HepG2 (cell line): ENCODE data around the gene EIF5A. TPM values are rescaled to one million over a fixed set of nuclear protein-coding genes. Genes with fewer than 3 reads are reported as not detected.
A peak's percentile ranks its signal among the peaks of the same experiment; 100 is the strongest.

Experiments
- ATF4 ChIP-seq, 2 experiments: fragments of 450-650 bp in 1 of 2; sonication (generic) in 1 of 2; formaldehyde crosslinking; IDR thresholded peaks; 2 replicates each; pipeline versions ENCODE4 v1.5.0 to v1.8.0; 2020 to 2022; ENCODE audit warnings: mild to moderate bottlenecking in 1 of 2, missing genetic modification reagents in 1 of 2
- CENPBD1 ChIP-seq: sonication (generic); formaldehyde crosslinking; IDR thresholded peaks from 2 replicates; pipeline ENCODE4 v1.8.0; 2022; ENCODE audit warnings: missing genetic modification reagents, low read depth, mild to moderate bottlenecking, borderline replicate concordance
- CENPT ChIP-seq: sonication (generic); formaldehyde crosslinking; IDR thresholded peaks from 2 replicates; pipeline ENCODE4 v1.8.0; 2022; ENCODE audit warnings: low read depth, mild to moderate bottlenecking, moderate library complexity, missing genetic modification reagents
- DRAP1 ChIP-seq: IDR thresholded peaks from 2 replicates; pipeline ENCODE4 v1.6.1; 2016; ENCODE audit warnings: missing genetic modification reagents, missing compliant biosample characterization
- EP300 ChIP-seq, 3 experiments: sonication (generic) in 1 of 3; formaldehyde crosslinking in 1 of 3; IDR thresholded peaks; 2 replicates each; pipeline versions ENCODE4 v1.5.1 to v1.6.1; 2011 to 2020; ENCODE audit warnings: low read depth in 2 of 3, low read length in 2 of 3, borderline replicate concordance in 1 of 3, improper control_type of control experiment in 1 of 3, mild to moderate bottlenecking in 1 of 3, missing genetic modification reagents in 1 of 3, moderate library complexity in 1 of 3
- ESRRA ChIP-seq: sonication (generic); formaldehyde crosslinking; IDR thresholded peaks from 2 replicates; pipeline ENCODE4 v1.5.1; 2020; ENCODE audit warnings: mild to moderate bottlenecking, low read depth, missing genetic modification reagents
- HHEX ChIP-seq: IDR thresholded peaks from 2 replicates; pipeline ENCODE4 v1.6.1; 2016; ENCODE audit warnings: control low read depth
- MAZ ChIP-seq, 2 experiments: sonication (generic) in 1 of 2; formaldehyde crosslinking in 1 of 2; IDR thresholded peaks; 2 replicates each; pipeline versions ENCODE4 v1.5.0 to v1.6.1; 2012 to 2020; ENCODE audit warnings: low read depth in 2 of 2, mild to moderate bottlenecking in 2 of 2, borderline replicate concordance in 1 of 2, improper control_type of control experiment in 1 of 2, low read length in 1 of 2, missing genetic modification reagents in 1 of 2, moderate library complexity in 1 of 2
- TRIM22 ChIP-seq: fragments of 450-650 bp; IDR thresholded peaks from 2 replicates; pipeline ENCODE4 v1.6.1; 2017
- ZFP36L1 ChIP-seq: sonication (generic); formaldehyde crosslinking; IDR thresholded peaks from 2 replicates; pipeline ENCODE4 v1.8.0; 2022; ENCODE audit warnings: mild to moderate bottlenecking, missing genetic modification reagents, moderate library complexity
- ZFP37 ChIP-seq: sonication (generic); formaldehyde crosslinking; IDR thresholded peaks from 2 replicates; pipeline ENCODE4 v1.4.0; 2020; ENCODE audit warnings: missing genetic modification reagents, borderline replicate concordance
- ZSCAN9 ChIP-seq: IDR thresholded peaks from 2 replicates; pipeline ENCODE4 v1.6.1; 2016; ENCODE audit warnings: borderline replicate concordance
- polyA plus RNA-seq, 8 experiments: library from polyadenylated mRNA; depleted of rRNA in 3 of 8; stranded (reverse) in 7 of 8; unstranded in 1 of 8; fragments of >200 nt; fragmentation: Illumina TruSeq in 4 of 8; extraction: Trizol in 4 of 8; gene quantifications; 2 replicates each; pipeline versions ENCODE4 v1.2.1 to v1.2.3, GENCODE V29; 2011 to 2016; ENCODE audit warnings: low read depth in 4 of 8, missing spikeins in 1 of 8, mixed read lengths in 1 of 8; ENCODE audit not compliant: insufficient read depth in 1 of 8
- total RNA-seq, 5 experiments: library from RNA; depleted of rRNA; stranded (reverse); fragments of >200 nt; fragmentation: Illumina TruSeq; extraction: Trizol; gene quantifications; 2 replicates each; pipeline ENCODE4 v1.2.3, GENCODE V29; 2016; ENCODE audit warnings: low read depth in 1 of 5
- TF ChIP-seq, protein P1 (sequence below): sonication (generic); formaldehyde crosslinking; IDR thresholded peaks from 2 replicates; pipeline ENCODE4 v1.8.0; 2022; ENCODE audit warnings: mild to moderate bottlenecking, missing genetic modification reagents; ENCODE audit not compliant: insufficient replicate concordance
- TF ChIP-seq, protein P2 (sequence below): sonication (generic); formaldehyde crosslinking; IDR thresholded peaks from 2 replicates; pipeline ENCODE4 v1.4.0; 2020; ENCODE audit warnings: missing genetic modification reagents, borderline replicate concordance
- TF ChIP-seq, protein P3 (sequence below): sonication (generic); formaldehyde crosslinking; conservative IDR thresholded peaks from 2 replicates; pipeline ENCODE4 v1.4.0; 2020; ENCODE audit warnings: missing genetic modification reagents

The EIF5A gene
- total and polyA plus RNA-seq, 2 of the 13 experiments (the other 11 are each of a cell fraction or from before 2014, with no cell fraction given) = 319 to 337 TPM

GRCh38 chr17:7258731-7259554, 48.5 kb upstream of the EIF5A start (continued):
- no peak for TF ChIP-seq CENPBD1
- TF ChIP-seq, protein P1, sequence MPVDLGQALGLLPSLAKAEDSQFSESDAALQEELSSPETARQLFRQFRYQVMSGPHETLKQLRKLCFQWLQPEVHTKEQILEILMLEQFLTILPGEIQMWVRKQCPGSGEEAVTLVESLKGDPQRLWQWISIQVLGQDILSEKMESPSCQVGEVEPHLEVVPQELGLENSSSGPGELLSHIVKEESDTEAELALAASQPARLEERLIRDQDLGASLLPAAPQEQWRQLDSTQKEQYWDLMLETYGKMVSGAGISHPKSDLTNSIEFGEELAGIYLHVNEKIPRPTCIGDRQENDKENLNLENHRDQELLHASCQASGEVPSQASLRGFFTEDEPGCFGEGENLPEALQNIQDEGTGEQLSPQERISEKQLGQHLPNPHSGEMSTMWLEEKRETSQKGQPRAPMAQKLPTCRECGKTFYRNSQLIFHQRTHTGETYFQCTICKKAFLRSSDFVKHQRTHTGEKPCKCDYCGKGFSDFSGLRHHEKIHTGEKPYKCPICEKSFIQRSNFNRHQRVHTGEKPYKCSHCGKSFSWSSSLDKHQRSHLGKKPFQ = no peak
- TF ChIP-seq EP300 (IDR thresholded peaks at IDR 0.05; ENCODE audit: low read depth in 2 of 2, low read length in 2 of 2) = peak; percentile 11 to 42; a peak in 1 of 4 replicates
- no peak for TF ChIP-seq EP300 (CRISPR knock-in tag; IDR thresholded peaks at IDR 0.05; ENCODE audit: borderline replicate concordance)
- peak; percentile 35; the same call in 1 of the 2 replicates for TF ChIP-seq ESRRA (CRISPR knock-in tag)
- no peak for TF ChIP-seq TRIM22
- no peak for TF ChIP-seq ZSCAN9 (CRISPR knock-in tag)
- TF ChIP-seq DRAP1 = no peak; the same call in 1 of the 2 replicates
- peak in 1 of 2 experiments; percentile 99; a peak in 2 of 4 replicates for TF ChIP-seq ATF4 (CRISPR knock-in tag; IDR thresholded peaks at IDR 0.05)
- TF ChIP-seq, protein P2, sequence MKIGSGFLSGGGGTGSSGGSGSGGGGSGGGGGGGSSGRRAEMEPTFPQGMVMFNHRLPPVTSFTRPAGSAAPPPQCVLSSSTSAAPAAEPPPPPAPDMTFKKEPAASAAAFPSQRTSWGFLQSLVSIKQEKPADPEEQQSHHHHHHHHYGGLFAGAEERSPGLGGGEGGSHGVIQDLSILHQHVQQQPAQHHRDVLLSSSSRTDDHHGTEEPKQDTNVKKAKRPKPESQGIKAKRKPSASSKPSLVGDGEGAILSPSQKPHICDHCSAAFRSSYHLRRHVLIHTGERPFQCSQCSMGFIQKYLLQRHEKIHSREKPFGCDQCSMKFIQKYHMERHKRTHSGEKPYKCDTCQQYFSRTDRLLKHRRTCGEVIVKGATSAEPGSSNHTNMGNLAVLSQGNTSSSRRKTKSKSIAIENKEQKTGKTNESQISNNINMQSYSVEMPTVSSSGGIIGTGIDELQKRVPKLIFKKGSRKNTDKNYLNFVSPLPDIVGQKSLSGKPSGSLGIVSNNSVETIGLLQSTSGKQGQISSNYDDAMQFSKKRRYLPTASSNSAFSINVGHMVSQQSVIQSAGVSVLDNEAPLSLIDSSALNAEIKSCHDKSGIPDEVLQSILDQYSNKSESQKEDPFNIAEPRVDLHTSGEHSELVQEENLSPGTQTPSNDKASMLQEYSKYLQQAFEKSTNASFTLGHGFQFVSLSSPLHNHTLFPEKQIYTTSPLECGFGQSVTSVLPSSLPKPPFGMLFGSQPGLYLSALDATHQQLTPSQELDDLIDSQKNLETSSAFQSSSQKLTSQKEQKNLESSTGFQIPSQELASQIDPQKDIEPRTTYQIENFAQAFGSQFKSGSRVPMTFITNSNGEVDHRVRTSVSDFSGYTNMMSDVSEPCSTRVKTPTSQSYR (CRISPR knock-in tag) = peak; percentile 28; the same call in 1 of the 2 replicates
- TF ChIP-seq ZFP36L1 (CRISPR knock-in tag) = no peak
- TF ChIP-seq ZFP37 (CRISPR knock-in tag) = no peak
- TF ChIP-seq CENPT (CRISPR knock-in tag) = no peak
- TF ChIP-seq, protein P3, sequence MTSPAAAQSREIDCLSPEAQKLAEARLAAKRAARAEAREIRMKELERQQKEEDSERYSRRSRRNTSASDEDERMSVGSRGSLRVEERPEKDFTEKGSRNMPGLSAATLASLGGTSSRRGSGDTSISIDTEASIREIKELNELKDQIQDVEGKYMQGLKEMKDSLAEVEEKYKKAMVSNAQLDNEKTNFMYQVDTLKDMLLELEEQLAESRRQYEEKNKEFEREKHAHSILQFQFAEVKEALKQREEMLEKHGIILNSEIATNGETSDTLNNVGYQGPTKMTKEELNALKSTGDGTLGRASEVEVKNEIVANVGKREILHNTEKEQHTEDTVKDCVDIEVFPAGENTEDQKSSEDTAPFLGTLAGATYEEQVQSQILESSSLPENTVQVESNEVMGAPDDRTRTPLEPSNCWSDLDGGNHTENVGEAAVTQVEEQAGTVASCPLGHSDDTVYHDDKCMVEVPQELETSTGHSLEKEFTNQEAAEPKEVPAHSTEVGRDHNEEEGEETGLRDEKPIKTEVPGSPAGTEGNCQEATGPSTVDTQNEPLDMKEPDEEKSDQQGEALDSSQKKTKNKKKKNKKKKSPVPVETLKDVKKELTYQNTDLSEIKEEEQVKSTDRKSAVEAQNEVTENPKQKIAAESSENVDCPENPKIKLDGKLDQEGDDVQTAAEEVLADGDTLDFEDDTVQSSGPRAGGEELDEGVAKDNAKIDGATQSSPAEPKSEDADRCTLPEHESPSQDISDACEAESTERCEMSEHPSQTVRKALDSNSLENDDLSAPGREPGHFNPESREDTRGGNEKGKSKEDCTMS = no peak
- TF ChIP-seq MAZ (IDR thresholded peaks at IDR 0.05; ENCODE audit: borderline replicate concordance, low read depth, low read length) = 0 out of 2 replicates have a peak, but pooled peaks have one; percentile 20
- 0 out of 2 replicates have a peak, but pooled peaks have one; percentile 5 for TF ChIP-seq MAZ (CRISPR knock-in tag; IDR thresholded peaks at IDR 0.05; ENCODE audit: low read depth)
- no peak for TF ChIP-seq HHEX (CRISPR knock-in tag)
